ENCODE results near the gene EYA2. TPM values are rescaled to one million over a fixed set of nuclear protein-coding genes. Genes with fewer than 3 reads are reported as not detected.

The EYA2 gene
- total RNA-seq, 4 donors from 2014 or later = 0.47 to 4.1 (median 2.2) TPM

GRCh38 chr20:46850416-46850815, 44.2 kb upstream of the EYA2 start:
- Histone ChIP-seq H3K4me1 (no peaks in the 10 kb centered on the region), H3K36me3 (no peaks in the 10 kb centered on the region), H3K9me3 (peaks cover 0 to 15% (median 0%) of the 10 kb centered on the region in 3 donors), H3K27me3 (peaks cover 24% of the 10 kb centered on the region), H3K27ac (no peak overlapping the region), H3K4me3 (no peak overlapping the region)
- 40 to 48% methylated on average over 8 to 10 of the region's 10 CpGs for WGBS, 2 donors (ENCODE audit: low coverage in 1 of 2)
- no peak for ATAC-seq
- TF ChIP-seq EP300 (IDR thresholded peaks at IDR 0.05) = no peak
- no peak for TF ChIP-seq POLR2A (IDR thresholded peaks at IDR 0.05)
- TF ChIP-seq POLR2AphosphoS5 (IDR thresholded peaks at IDR 0.05) = no peak
- TF ChIP-seq, protein P1, sequence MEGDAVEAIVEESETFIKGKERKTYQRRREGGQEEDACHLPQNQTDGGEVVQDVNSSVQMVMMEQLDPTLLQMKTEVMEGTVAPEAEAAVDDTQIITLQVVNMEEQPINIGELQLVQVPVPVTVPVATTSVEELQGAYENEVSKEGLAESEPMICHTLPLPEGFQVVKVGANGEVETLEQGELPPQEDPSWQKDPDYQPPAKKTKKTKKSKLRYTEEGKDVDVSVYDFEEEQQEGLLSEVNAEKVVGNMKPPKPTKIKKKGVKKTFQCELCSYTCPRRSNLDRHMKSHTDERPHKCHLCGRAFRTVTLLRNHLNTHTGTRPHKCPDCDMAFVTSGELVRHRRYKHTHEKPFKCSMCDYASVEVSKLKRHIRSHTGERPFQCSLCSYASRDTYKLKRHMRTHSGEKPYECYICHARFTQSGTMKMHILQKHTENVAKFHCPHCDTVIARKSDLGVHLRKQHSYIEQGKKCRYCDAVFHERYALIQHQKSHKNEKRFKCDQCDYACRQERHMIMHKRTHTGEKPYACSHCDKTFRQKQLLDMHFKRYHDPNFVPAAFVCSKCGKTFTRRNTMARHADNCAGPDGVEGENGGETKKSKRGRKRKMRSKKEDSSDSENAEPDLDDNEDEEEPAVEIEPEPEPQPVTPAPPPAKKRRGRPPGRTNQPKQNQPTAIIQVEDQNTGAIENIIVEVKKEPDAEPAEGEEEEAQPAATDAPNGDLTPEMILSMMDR (IDR thresholded peaks at IDR 0.05) = no peak

DNA sequence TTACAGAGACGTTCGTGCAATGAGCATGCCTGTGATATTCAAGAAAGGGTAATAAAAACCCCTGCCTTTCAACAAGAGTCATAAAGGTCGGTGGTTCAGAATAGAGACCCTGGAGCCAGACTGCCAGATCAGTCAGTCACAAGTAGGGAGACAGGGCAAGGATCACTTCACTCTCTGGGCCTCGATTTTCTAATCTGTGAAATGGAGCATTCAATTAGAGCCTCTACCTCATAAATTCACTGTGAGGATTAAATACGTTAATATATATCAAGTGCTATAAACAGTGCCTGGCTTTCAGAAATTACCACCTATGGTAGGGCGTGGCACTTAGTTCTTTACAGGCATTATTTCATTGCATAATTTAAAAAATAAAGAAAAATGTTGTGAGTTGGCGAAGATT, 43.7 kb upstream of the EYA2 start:
- no peak for ATAC-seq
- Histone ChIP-seq H3K27ac (no peak overlapping the region), H3K36me3 (no peaks in the 10 kb centered on the region), H3K9me3 (peaks cover 0 to 15% (median 0%) of the 10 kb centered on the region in 3 donors), H3K4me1 (no peaks in the 10 kb centered on the region), H3K4me3 (no peak overlapping the region), H3K27me3 (peaks cover 24% of the 10 kb centered on the region)
- 68 to 92% methylated on average over 6 to 7 of the region's 7 CpGs for WGBS, 2 donors (ENCODE audit: low coverage in 1 of 2)
- TF ChIP-seq, protein P1 (IDR thresholded peaks at IDR 0.05) = no peak
- TF ChIP-seq POLR2A (IDR thresholded peaks at IDR 0.05) (no peak), EP300 (IDR thresholded peaks at IDR 0.05) (no peak), POLR2AphosphoS5 (IDR thresholded peaks at IDR 0.05) (no peak)

DNA sequence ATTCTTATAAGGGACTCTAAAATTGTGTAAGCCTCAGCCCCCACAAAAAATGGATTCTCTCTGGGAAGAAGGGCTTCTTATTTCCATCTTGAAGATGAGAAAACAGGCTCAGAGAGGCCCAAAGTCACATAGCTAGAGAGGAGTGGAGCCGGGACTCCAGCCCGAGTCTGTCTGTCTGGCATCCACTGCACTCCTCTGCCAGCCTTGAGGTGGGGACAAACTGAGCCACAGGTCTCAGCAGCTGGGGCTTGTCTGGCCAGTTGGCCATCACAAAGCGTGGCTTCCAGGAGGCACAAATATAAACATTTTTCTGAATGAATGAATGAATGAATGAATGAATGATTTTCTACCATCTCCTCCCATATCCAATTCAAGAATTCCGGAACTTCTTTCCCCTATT, 42.9 kb upstream of the EYA2 start:
- H3K4me3 ChIP-seq = no peak overlapping the region
- H3K27me3 ChIP-seq = peaks cover 24% of the 10 kb centered on the region
- no peak for ATAC-seq
- H3K9me3 ChIP-seq = peaks cover 0 to 15% (median 0%) of the 10 kb centered on the region in 3 donors
- WGBS, 2 donors (ENCODE audit: low coverage in 1 of 2) = 82 to 100% methylated on average over 1 of the region's 4 CpGs
- H3K27ac ChIP-seq = no peak overlapping the region
- no peaks in the 10 kb centered on the region for H3K36me3 ChIP-seq
- no peaks in the 10 kb centered on the region for H3K4me1 ChIP-seq
- TF ChIP-seq POLR2AphosphoS5 (IDR thresholded peaks at IDR 0.05) (no peak), POLR2A (IDR thresholded peaks at IDR 0.05) (no peak), EP300 (IDR thresholded peaks at IDR 0.05) (no peak)
- TF ChIP-seq, protein P1 (IDR thresholded peaks at IDR 0.05) = no peak

DNA sequence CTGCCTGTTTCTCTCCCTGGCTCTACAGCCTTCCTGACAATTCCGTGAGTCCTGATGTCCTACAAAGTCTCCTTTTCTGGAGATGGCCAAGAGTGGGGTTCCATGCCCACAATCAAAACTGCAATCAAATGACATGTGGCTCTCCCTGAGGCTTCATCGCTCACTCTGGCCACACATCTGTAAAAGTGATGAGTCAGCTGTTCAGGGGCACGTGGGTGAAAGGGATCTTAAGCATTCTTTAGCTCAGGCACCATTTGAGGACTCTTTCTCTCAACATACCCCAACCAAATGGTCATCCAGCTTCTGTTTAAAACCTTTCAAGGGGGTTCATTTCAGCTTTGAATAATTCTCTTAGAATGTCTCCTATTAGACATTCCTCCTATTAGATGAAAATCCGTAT, 42.3 kb upstream of the EYA2 start:
- WGBS, 2 donors (ENCODE audit: low coverage in 1 of 2) = 65 to 71% methylated on average over 3 to 4 of the region's 4 CpGs
- no peak overlapping the region for H3K4me3 ChIP-seq
- no peak overlapping the region for H3K27ac ChIP-seq
- H3K4me1 ChIP-seq = no peaks in the 10 kb centered on the region
- H3K36me3 ChIP-seq = no peaks in the 10 kb centered on the region
- TF ChIP-seq POLR2AphosphoS5 (IDR thresholded peaks at IDR 0.05) = no peak
- TF ChIP-seq POLR2A (IDR thresholded peaks at IDR 0.05) = no peak
- TF ChIP-seq EP300 (IDR thresholded peaks at IDR 0.05) = no peak
- TF ChIP-seq, protein P1 (IDR thresholded peaks at IDR 0.05) = no peak
- H3K27me3 ChIP-seq = peaks cover 24% of the 10 kb centered on the region
- peaks cover 0 to 15% (median 0%) of the 10 kb centered on the region in 3 donors for H3K9me3 ChIP-seq
- ATAC-seq = no peak

GRCh38 chr20:46853926-46854325, 40.7 kb upstream of the EYA2 start:
- H3K36me3 ChIP-seq = no peaks in the 10 kb centered on the region
- TF ChIP-seq, protein P1 (IDR thresholded peaks at IDR 0.05) = no peak
- TF ChIP-seq POLR2AphosphoS5 (IDR thresholded peaks at IDR 0.05) (no peak), EP300 (IDR thresholded peaks at IDR 0.05) (no peak), POLR2A (IDR thresholded peaks at IDR 0.05) (no peak)
- 90 to 94% methylated on average over 8 to 10 of the region's 10 CpGs for WGBS, 2 donors (ENCODE audit: low coverage in 1 of 2)
- H3K4me3 ChIP-seq = no peak overlapping the region
- no peaks in the 10 kb centered on the region for H3K4me1 ChIP-seq
- H3K27ac ChIP-seq = no peak overlapping the region
- peaks cover 15% of the 10 kb centered on the region for H3K27me3 ChIP-seq
- ATAC-seq = no peak
- H3K9me3 ChIP-seq = peaks cover 0 to 8% (median 0%) of the 10 kb centered on the region in 3 donors

All from gastroesophageal sphincter (tissue), 4 donors.